Heart left ventricle (tissue), 16 donors: ENCODE results near the gene CPNE2. TPM values are rescaled to one million over a fixed set of nuclear protein-coding genes. Genes with fewer than 3 reads are reported as not detected.
A peak's percentile ranks its signal among the peaks of the same experiment; 100 is the strongest.

ENCODE experiments used
- ATAC-seq, 4 donors: fragments of 200-7000 bp; cut with Tn5 transposase; one replicate each; pipeline ENCODE4 v1.9.1; 2020 to 2022; ENCODE audit warnings: moderate library complexity in 4 of 4, mild to moderate bottlenecking in 3 of 4, moderate number of reproducible peaks in 1 of 4
- DNase-seq, 5 donors: peaks; one replicate each; pipeline ENCODE4 v3.0.0-alpha.2; 2020
- H3K27ac ChIP-seq, 12 donors: fragments of 200-600 bp; sonication (generic) in 4 of 12; one replicate each; pipeline versions ENCODE4 v1.5.0 to v1.8.0; 2016 to 2022; ENCODE audit warnings: mild to moderate bottlenecking in 2 of 12
- H3K27me3 ChIP-seq, 9 donors: fragments of 200-600 bp; sonication (generic) in 2 of 9; one replicate each; pipeline versions ENCODE4 v1.5.1 to v1.8.0; 2016 to 2022; ENCODE audit warnings: mild to moderate bottlenecking in 3 of 9
- H3K36me3 ChIP-seq, 9 donors: fragments of 200-600 bp; sonication (generic) in 2 of 9; one replicate each; pipeline versions ENCODE4 v1.5.0 to v1.8.0; 2018 to 2022; ENCODE audit warnings: mild to moderate bottlenecking in 2 of 9
- H3K4me1 ChIP-seq, 12 donors: fragments of 200-600 bp; sonication (generic) in 4 of 12; one replicate each; pipeline versions ENCODE4 v1.5.0 to v1.8.0; 2016 to 2022; ENCODE audit warnings: mild to moderate bottlenecking in 3 of 12
- H3K4me3 ChIP-seq, 12 donors: fragments of 200-600 bp; sonication (generic) in 4 of 12; one replicate each; pipeline versions ENCODE4 v1.5.0 to v1.8.0; 2017 to 2022; ENCODE audit warnings: mild to moderate bottlenecking in 9 of 12, moderate library complexity in 4 of 12
- H3K9me3 ChIP-seq, 12 donors: fragments of 200-600 bp; sonication (generic) in 4 of 12; one replicate each; pipeline versions ENCODE4 v1.5.0 to v1.8.0; 2016 to 2022; ENCODE audit warnings: mild to moderate bottlenecking in 1 of 12
- CTCF ChIP-seq, 12 donors: fragments of 200-600 bp; sonication (generic) in 4 of 12; IDR thresholded peaks; one replicate each; pipeline versions ENCODE4 v1.5.0 to v1.8.0; 2018 to 2022; ENCODE audit warnings: antibody characterized with exemption in 12 of 12, mild to moderate bottlenecking in 5 of 12
- POLR2A ChIP-seq, 2 donors: fragments of 450-650 bp; IDR thresholded peaks; one replicate each; pipeline ENCODE4 v1.6.1; 2017; ENCODE audit warnings: antibody characterized with exemption in 2 of 2, mild to moderate bottlenecking in 2 of 2, moderate library complexity in 2 of 2
- WGBS, 4 donors: extraction: QIAGEN DNeasy Blood & Tissue Kit in 2 of 4; methylation state at CpG; one replicate each; pipeline versions ENCODE4 v1.1.5 to v1.1.7; 2013 to 2018; 5-methylcytosine and 5-hydroxymethylcytosine counted together
- intact Hi-C, 10 donors: fragments of 100-400 bp; cut with DNase I; formaldehyde crosslinking; loops; one replicate each; pipeline versions ENCODE4 v1.11.1 to v1.14.2; 2022
- polyA plus RNA-seq, 2 donors: library from polyadenylated mRNA; stranded (reverse); fragments of 200-250 nt; gene quantifications; one replicate each; pipeline ENCODE4 v1.2.3, GENCODE V29; 2013
- total RNA-seq, 9 donors: library from RNA; depleted of rRNA in 2 of 9; stranded (reverse); fragments of >200 nt in 2 of 9; fragmentation: NEBNext Ultra II Directional in 3 of 9; extraction: Animal tissue kit (Norgen Biotek cat#: 25700) in 3 of 9; gene quantifications; one replicate each; pipeline versions ENCODE4 v1.1.0 to v1.2.4, GENCODE V29; 2016 to 2023
- donor health status: ischemic (EF 13 %, LVEDD 7.1; RV severe dilation, severe dysfunction).
- donor health status: healthy with polysubstance abuse.
- donor health status: DM: no; HTN: yes; CAD: no.
- donor health status: DM: no; HTN: no; CAD: no.
- donor health status: ischemic (EF 25% LVEDD 6.9; RV normal size, moderate dysfunction).
- donor health status: ischemic (EF 25% LVEDD 5.7; RV mildly dilated, moderate dysfunction).
- donor health status: healthy.
- donor health status: DM: yes; HTN: yes; CAD: no.
- donor health status: ischemic (EF 35%, LVEDD 5.7; RV mildly dilated, moderate dysfunction).
- donor health status: nonischemic (EF 11% LVEDD 7.7; RV severe dilation, severe dysfunction).
- donor health status: DM: yes; HTN: yes; CAD: no.
- donor health status: PGD.
- donor health status: ischemic (EF 29% LVEDD 5.4; RV normal size, mild dysfunction).
- donor health status: nonischemic (EF 23%, LVEDD 6.1; RV moderate dilation, normal function).

CPNE2 gene
- total and polyA plus RNA-seq, 11 donors, result 7.2 to 23.6 (median 14.0) TPM

GRCh38 chr16:57058291-57058861 lies 34.0 kb upstream of the CPNE2 start:
- DNase-seq, result no peak
- Histone ChIP-seq H3K27me3 (no peaks in the 10 kb centered on the region), H3K27ac (no peak overlapping the region), H3K4me1 (peaks cover 0 to 23% (median 16%) of the 10 kb centered on the region in 12 donors), H3K36me3 (peaks cover 0 to 98% (median 14%) of the 10 kb centered on the region in 9 donors), H3K4me3 (no peak overlapping the region), H3K9me3 (no peaks in the 10 kb centered on the region)
- no peak for ATAC-seq
- intact Hi-C loops, result no loop called here
- 75 to 82% (median 76%) methylated on average over 9 of the region's 9 CpGs for WGBS, 4 donors
- TF ChIP-seq POLR2A (IDR thresholded peaks at IDR 0.05), result no peak
- TF ChIP-seq CTCF (IDR thresholded peaks at IDR 0.05), result no peak

- WGBS, 4 donors, result 62 to 74% (median 70%) methylated on average over 9 of the region's 9 CpGs
- ATAC-seq (peak in 3 of 4 donors; percentile 5 to 28 (median 7)), DNase-seq (peak in 1 of 5 donors; percentile 34)
- Histone ChIP-seq H3K9me3 (no peaks in the 10 kb centered on the region), H3K4me3 (no peak overlapping the region), H3K4me1 (peaks cover 0 to 23% (median 16%) of the 10 kb centered on the region in 12 donors), H3K27ac (peak overlapping the region in 11 of 12 donors; percentile 58 to 91 (median 73)), H3K36me3 (peaks cover 0 to 83% (median 4%) of the 10 kb centered on the region in 9 donors), H3K27me3 (no peaks in the 10 kb centered on the region)
- TF ChIP-seq CTCF (IDR thresholded peaks at IDR 0.05) (no peak), POLR2A (IDR thresholded peaks at IDR 0.05) (no peak)
- intact Hi-C loops, result no loop called here
Observed at GRCh38 chr16:57060323-57061083, 31.9 kb upstream of the CPNE2 start.

GRCh38 chr16:57061084-57061905 lies 31.1 kb upstream of the CPNE2 start:
- TF ChIP-seq POLR2A (IDR thresholded peaks at IDR 0.05) (peak in 1 of 2 donors; percentile 16), CTCF (IDR thresholded peaks at IDR 0.05) (no peak)
- peaks cover 0 to 82% (median 3%) of the 10 kb centered on the region in 9 donors for H3K36me3 ChIP-seq
- peak overlapping the region in 11 of 12 donors; percentile 58 to 91 (median 73) for H3K27ac ChIP-seq
- peaks cover 0 to 23% (median 16%) of the 10 kb centered on the region in 12 donors for H3K4me1 ChIP-seq
- H3K4me3 ChIP-seq, result peak overlapping the region in 2 of 12 donors; percentile 2 to 15
- WGBS, 4 donors, result 24 to 42% (median 31%) methylated on average over 4 to 11 of the region's 11 CpGs
- no peaks in the 10 kb centered on the region for H3K9me3 ChIP-seq
- intact Hi-C loops, result no loop called here
- DNase-seq (peak; percentile 66 to 90 (median 83)), ATAC-seq (peak; percentile 81 to 92 (median 90))
- no peaks in the 10 kb centered on the region for H3K27me3 ChIP-seq
